Measurements from ENCODE around the gene VEGFD.

Gene VEGFD

DNA sequence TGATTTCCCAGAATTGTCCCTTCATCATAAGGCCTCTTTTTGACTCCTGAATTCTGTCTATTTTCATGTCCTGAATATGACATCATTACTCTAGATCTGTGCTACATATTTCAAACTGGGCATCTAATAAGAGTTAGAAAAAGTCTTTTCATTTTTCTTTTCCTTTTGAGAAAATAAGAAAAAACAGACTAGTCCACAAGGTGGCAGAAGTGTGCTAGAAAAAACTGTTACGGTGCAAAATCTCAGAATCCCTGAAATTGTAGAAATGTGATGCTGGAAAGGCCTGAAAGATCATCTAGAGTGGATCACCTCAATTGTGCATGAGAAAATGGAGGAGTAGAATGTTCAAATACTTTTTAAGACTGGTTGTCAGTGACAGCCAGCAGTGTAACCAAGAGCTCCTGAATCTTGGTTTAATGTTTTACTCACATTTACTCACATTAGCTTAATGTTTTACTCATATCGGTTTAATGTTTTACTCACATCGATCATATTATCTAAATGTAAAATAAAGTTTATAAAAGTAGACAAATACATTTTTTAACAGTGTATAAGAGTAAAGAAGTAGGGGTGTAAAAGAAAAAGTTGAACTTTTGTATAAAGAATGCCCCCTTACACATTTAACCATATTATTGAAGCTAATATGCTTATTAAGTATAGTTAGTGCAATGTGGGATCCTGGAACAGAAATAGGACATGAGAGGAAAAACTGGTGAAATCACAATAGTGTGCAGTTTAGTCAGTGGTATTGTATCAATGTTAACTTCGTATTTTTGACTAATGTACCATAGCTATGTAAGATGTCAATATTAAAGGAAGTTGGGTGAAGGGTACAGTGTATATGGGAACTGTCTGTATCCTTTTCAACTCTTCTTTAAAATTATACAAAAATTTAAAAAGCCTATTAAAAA is 84.0 kb downstream of the VEGFD start:
- no peak for DNase-seq

DNA sequence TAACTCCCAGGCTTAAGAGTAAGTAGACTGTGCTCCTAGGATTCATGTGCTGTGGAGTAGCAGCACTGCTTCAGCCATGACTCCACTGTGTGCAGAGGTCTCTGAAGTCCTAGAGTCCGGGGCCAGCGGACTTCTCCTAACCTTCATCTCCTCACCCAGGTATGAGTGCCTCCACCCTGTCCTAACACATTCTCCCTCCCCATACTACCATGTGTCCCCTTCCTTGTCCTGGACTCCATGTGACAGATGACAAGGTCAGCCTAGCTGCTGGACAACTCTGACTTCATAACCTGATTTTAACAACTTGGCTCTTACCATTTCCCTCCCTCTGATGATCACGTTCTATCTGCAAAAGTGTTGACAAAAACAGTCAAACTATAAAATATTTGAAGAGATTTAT is 85.4 kb downstream of the VEGFD start:
- DNase-seq = no peak

DNA sequence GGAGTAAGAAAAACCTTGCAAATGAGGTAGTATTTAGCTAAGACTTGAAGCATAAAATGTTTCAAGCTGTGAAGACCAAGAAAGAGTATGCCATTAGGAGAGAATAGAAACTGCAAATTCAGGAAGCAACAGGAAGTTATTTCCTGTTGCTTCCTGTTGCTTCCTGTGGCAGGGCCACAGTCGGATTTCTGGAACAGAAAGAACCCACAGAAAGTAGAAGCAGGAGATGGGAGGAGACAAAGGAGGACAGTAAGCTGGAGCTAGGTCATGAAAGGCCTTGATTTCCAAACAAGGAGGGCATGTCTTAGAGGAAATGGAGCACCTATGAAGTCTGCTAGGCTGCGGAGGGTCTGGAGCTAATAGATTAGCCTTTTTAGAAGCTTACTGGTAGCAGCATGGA is 86.0 kb downstream of the VEGFD start:
- DNase-seq = no peak
